ENCODE measurements around the gene TMEM256.
A peak's percentile ranks its signal among the peaks of the same experiment; 100 is the strongest.

The TMEM256 gene

DNA sequence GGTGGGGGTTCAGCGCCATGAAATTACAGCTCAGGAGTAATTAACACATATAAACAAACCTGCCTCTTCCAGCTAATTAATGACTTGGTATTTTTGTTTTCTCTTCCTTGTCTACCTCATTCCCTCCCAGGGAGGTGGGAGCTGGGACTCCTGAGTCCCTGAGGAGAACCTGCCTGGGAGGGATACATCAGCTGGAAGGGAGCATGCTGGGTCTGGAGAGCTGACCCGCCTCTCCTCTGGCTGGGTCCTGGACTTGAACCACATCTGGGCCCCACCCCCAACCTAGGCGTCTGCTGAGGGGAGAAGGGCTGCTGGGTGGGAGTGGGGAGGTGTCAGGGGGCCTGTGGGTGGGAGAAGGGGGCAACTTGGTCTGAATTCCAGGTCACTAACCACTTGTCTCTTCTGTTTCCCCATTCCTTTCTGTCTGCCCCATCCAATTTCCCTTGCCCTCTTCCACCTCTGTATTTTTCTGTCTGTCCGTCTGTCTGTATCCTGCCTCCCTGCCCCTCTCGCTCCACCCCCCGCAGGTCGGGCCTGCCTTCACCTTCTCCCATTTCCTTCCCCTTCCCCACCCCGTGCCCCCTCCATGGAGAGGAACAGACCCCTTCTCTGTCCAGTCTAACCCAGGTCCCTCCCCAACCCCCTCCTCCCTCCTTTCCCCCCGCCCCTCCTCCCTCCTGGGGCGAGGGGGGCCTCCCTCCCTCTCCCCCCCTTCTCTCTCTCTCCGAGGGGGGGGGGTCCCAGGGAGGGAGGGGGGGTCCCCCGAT lies 3.8 kb upstream of the TMEM256 start, which contains the start of gene NLGN2:
Gene NLGN2, plus strand, starts transcription at position 361 of the 767 bp plus-strand sequence. CDS start 411 bp downstream, outside the sequence.
- DNase-seq, result no peak

DNA sequence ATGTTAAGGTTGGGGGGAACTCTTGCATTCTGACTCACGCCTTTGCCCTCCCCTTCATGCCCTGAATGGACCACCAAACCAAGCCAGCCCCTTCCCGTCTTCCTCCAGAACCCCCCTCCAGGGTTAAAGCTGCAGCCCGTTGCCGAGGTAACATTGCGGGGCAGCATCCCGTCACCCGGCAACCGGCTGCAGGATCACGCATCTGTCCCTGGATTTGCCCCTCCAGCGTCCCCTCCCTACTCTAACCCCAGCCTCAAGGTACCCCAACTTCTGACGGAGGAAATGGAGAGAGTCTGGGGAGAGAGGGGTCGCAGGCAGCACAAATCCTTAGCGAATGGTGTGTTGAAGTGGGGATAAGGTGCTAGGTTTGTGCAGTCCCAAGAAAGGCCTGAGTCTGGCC lies 3.2 kb upstream of the TMEM256 start:
- DNase-seq, result no peak

DNA sequence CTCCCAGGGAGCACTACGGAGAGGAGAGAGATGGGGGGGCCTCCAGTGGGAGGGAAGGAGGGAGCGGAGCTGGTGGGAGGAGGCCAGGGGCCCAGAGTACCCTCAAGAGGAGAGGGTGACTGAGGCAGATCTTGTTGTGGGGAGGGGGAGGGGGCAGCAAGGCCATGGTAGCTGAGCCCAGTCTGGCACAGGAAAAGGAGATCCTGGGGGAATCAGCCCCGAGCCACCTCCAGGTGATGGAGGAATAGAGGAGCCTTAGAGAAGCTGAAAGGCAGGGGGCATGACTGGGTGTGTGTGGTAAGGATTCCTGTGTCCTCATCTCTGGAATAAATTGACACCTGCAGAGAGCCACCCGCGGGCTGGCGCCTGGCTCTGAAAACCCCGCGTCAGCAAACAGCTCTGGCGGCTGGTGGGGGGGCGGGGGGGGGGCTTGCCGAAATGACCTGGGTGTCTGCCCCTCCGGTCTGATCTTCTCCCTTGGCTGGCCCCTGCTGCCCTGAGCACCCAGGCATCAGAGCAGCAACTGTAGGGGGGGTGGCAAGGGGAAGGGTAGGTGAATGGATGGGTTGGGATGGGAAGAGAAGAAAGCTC lies 2.4 kb upstream of the TMEM256 start:
- DNase-seq, result no peak

DNA sequence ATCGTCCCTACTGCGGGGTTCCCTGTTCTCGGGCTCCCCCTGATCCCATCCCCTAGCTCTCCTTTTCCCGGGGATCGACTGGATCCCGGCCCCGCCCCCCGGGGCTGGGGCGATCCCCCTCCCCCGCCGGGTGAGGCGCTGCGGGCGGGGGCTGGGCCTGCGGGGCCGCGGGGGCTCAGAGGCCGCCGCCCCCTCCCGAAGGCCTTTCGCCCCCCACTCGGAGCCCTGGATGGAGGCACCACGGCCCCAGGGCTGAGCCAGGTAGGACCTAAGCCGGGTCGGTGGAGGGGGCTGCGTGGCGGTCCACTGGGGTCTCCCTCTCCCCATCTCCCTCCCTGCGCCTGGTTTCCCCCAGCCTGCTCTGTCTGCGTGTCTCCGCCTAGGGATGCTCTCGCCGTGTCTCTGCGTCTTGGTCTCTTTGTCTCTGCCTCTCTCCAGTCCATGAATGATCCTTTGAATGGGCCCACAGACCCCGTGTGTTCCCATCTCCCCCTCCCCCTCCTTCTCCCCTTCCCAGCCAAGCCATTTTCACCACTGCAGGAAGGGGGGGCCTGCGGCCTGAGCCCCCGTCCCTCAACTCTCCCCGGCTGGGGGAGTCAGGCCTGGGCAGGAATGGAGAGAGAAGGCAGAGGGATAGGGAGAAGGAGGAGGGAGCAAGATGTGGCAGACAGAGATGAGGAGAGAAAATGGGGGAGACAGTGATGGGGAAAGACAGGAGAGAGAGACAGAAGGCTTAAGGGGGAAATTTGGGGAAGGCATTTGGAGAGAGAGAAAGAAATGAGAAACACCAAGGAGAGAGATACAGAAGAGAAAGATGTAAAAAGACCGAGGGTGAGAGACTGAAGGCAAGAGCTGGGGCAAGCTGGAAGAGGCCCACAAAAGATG lies 1.7 kb upstream of the TMEM256 start:
- DNase-seq, result peak; percentile 15

DNA sequence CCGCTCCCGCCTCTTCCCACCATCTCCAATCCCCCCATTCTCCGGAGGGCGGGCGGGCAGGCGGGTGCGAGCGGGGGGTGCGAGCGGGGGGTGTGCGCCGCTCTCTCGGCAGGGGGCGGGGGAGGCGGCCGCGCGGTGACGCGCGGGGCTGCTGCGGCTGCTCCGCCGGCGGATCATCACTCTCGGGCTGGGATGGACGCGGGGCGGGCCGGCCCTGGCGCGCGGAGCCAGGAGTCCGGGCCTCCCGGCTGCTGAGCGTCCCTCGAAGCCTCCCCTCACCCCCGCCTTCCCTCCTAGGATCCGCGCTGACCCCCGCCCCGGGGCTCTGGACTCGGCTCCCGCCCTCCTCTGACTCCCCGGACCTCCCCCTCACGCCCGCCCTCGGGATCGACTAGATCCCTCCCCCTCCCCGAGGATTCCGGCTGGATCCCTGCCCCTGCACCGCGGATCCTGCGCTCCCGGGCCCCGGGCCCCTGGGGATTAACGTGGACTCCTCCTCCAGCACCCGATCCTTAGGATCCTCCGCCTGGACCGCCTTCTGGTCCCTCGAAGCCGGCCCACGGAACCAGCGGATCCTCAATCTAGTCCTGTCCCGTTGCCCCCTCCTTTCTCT lies 946 bp upstream of the TMEM256 start:
- DNase-seq, result peak; percentile 24

DNA sequence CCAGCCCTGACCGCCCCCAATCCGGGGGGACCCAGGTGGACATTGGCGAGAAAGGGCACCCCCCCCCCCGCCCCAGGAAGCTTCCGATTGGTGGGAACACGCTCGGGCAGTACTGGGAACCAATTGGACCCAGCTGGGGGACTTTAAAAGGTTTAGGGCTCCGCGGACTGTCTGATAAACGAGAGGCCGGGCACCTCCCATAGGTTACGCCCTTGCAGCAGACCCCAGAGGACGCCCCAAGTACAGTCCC lies 245 bp downstream of the TMEM256 start:
- no peak for DNase-seq

DNA sequence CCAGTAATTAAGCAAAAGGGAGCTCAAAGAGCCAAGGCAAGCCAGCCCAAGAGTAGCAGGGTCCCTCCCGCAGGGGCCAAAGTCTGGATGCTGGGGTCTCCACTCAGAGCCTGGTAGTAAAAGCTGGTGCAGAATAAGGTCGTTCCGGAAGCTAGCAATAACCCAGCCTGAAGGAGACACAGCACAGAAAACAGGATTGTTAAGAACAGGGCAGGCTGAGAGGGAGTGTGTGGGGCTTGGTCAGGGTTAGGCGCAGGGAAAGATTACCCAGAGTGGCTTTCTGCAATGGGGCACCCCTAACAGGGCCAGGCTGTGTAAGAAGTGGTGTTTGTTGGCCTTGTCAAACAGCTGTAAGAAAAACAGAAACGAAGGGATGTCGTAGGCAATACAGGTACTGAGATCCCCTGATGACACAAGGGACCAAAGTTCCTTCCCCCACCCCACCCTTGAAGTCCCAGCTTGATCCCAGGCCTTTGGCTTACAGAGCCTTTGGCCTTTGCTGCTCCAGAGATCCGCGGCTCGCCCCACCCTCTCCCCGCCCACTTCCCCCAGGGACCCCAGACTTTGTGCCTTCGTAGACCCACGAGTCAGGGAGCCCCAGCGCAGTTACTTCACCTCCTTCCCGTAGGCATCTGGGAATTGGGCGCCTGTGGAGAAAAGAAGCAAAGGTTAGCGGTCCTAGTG lies 712 bp downstream of the TMEM256 start:
- peak; percentile 12 for DNase-seq

DNA sequence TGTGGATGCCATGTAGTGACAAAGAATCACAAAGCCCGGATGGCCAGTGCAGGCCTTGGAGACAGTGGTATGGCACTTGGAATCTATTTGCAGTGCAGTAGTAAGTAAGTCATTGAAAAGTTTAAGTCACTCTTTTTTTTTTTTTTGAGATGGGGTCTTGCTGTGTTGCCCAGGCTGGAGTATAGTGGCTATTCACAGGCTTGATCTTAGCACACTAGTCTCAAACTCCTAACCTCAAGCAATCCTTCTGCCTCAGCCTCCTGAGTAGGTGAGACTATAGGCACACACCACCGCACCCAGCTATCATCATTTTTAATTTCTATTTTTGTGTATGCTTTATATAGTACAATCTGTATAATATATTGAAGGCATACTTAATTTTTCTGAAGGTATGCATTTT lies 5.3 kb downstream of the TMEM256 start:
- DNase-seq, result no peak

DNA sequence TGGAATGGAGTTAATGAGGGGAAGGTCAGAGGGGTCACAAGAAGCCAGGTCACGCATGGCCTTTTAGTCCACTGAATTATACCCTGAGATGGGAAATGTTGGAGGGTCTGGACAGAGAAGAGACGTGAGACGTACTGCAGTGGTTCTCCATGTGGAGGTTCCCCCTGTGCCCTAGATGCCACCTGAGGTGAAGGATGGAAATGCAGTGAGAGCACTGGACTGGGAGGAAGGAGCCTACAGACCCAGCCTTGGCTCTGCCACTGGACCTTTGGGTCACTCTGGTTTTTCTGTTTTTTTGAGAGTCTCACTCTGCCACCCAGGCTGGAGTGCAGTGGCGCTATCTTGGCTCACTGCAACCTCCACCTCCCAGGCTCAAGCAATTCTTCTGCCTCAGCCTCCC lies 7.8 kb downstream of the TMEM256 start:
- no peak for DNase-seq

DNA sequence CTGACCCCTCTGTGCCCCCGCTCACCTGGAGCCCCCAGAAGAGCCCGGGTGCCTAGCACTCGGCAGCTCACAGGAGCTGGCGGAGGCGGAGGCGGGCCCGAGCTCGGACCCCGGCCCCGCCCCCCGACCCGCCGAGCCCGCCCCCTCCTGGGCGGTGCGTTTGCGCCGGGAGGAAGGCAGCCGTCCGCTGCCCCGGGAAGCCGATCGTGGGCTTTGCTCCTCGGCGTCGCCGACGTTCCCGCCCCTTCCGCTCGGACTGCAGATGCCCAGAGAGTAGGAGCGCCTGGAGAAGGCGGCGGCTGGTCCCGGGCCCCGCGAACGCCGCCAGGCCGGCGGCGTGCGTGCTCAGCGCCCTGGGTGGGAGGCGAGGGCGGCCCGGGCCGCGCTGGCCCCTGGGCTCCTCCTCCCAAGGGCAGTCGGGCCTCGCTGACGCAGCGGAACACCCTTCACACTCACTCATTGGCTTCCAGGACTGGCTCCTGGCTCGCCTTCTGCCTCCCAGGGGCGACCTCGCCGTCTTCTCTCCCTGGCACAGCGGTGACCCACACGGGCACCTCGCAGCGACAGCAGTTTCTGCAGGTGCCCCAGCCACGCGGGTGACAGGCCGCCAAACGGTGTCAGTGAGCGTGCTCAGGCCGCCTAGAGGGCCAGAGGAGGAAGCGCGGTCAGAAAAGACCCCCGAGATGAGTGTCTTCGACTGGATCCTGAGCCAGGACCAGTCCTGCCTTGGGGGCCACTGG lies 9.3 kb downstream of the TMEM256 start, which contains the start of gene PLSCR3:
Gene PLSCR3, minus strand, starts transcription at position 74 of the 740 bp plus-strand sequence. CDS start 415 bp downstream, outside the sequence.
- peak; percentile 84 for DNase-seq

DNA sequence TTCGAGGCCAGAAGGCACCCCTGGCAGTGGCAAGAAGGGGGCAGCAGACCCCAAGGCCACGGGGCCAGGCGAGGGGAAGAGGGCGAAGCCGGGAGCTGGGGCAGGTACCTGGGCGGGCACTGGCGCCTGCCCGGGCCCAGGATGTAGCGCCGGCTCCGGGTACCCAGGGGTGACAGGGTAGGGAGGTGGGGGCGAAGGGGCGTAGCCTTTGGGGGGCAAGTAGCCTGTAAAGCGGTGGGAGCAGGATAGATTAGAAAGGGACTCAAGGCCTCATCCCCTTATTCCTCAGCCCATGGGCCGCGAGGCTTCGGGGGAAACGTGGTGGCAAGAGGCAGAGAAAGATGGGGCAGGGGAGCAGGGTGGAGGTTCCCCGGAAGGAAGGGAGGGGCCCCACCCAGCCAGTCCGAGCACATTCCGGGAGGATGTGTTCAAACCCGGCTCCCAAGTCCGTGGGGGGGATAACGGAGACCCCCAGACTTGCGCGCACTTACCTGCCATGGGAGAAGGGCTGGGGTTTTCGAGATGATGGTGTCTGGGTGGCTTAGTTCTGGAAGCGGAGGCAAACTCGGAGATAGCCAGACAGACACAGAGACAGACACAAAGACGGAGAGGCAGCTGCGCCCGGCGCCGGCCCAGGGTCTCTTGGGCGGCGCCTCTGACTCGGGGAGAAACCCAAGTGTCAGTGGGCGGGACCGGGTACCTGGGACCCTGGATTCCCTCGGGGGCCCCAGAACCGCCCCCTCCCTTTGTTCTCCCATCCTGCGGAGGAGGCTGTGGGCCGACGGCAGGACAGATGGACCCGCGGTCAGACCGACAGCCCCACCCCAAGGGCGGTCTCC lies 10.1 kb downstream of the TMEM256 start:
- DNase-seq, result peak; percentile 17

DNA sequence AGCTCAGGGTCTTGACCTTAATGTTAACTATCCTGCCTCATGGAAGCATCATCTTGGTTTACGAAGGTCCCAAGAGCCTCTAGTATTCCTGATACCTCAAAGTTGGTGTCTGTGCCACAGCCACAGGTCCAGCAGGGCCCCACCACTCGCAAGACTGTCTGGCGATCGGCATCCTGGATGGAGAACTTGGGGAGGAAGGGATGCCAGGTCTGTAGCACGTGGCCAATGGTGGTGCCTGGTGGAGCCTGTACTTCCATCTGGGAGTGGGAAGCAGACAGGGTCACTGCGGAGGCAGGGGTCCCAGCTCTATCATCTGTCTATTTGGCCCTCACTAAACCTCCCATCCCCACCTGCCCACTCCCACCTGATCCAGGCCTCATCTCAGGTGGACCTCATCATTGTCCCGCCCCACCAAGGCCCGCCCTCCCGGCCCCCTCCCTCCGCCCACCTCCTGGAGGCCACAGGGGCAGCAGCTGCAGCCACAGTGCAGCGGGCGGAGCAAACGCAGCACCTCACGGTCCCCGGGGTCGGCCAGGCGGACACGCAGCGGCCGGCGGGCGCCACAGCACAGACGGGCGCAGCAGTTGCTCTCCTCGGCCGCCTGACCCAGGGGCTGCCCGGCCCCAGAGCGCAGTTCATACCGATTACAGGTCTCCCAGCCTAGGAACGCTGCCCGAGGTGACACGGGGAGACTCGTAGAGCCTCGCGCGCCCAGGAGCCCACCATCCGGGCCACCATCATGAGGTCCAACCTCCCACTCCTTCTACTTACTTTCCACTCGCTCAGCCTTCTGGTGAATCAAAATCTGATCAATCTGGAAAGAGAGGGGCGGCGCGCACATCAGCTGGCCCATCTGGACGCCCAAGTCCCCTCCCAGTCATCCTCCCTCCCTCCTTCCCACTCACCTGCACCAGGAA lies 10.9 kb downstream of the TMEM256 start:
- DNase-seq, result no peak

DNA sequence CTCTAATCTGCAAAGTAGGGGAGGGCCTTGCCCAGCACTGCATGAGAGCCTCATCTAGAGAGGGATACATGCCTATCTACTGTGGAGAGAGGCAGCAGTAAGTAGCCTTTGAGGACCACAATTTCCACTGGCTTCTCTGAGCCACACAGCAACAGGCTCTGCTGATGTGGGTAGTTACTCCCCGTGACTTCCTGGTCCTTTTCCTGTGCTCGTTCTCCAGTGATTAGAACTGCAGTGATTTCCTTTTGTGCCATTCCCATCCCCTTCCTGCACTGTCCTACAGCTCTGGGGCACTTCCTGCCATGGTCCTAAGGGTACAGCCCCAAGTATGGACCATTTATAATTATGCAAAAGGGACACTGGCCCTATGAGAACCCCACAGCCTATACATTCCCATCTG lies 12.6 kb downstream of the TMEM256 start:
- no peak for DNase-seq

DNA sequence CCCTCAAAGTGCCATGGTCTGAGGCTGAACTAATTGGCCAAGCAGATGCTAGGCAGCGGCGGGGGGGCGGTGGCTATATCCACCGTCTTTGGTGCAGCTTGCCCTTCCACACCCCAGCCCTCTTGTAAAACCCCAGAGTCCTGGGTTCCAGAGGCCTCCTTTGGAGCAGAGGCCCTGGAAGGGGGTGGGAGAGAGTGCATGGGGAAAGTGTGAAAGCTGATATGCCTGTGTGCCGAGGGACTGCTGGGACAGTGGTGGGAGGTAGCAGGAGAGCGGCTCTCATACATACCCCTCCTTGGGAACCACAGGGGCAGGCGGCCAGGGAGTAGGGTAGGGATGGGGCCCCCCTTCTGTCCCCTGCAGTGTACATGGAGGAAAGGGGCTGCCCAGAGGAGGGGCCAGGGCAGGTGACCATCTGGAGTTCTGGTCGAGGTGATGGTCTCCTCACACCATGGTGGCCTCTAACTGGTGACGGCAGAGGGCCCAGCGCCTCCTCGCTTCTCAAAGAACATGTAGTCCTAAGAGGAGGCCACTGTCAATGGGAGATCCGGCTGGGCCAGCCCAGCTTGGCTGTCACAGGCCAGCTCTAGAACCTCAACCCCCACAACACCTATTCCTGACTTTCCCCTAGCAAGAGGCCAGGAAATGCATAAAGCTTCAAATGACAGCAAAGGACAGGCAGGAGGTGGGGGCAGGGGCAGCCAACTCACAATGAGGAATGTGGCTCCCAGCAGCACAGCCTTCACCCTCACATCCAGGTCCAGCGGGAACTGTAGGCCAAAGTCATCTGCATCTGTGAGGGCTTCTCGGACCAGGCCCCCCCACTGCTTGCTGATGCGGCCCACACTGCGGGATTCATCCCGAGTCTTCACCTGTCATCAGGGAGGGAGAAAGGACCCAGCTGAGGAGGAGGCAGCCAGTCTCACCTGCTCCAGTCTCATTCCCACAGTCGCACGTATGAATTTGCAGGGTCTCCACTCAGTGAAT lies 13.7 kb downstream of the TMEM256 start:
- no peak for DNase-seq

DNA sequence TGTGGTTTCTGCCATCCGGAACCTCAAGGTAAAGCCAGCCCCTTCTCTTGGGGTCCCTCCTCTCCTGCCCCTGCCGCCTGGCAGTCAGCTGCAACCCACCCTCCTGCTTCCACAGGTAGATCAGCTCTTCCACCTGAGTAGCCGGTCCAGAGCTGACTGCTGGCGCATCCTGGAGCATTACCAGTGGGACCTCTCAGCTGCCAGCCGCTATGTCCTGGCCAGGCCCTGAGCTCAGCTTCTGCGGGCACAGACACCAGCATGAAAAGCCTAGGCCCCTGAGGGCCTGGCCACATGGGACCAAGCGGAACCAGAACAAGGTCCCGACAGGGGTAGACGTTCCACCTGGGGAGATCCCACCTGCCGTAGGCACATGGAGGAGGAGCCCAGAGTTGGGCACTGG lies 15.0 kb downstream of the TMEM256 start:
- DNase-seq, result no peak

DNA sequence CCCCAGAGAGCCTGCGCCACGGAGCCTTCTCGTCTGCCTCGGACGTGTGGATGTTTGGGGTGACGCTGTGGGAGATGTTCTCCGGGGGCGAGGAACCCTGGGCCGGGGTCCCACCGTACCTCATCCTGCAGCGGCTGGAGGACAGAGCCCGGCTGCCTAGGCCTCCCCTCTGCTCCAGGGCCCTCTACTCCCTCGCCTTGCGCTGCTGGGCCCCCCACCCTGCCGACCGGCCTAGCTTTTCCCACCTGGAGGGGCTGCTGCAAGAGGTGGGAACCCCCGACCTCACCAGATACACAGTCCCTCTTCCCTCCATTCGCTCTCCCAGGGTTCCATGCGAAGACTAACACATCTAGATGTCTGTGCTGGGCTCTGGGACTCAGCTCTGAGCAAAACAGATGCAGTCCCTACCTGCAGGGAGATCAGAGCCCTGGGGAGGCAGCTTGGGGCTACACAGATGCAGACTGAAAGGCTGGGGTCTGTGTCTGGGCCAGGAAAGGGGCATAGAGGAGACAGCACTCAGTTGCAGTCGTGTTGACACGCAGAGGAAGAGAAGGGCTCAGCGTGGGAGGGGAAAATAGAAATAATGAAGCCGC lies 19.3 kb downstream of the TMEM256 start:
- no peak for DNase-seq

DNA sequence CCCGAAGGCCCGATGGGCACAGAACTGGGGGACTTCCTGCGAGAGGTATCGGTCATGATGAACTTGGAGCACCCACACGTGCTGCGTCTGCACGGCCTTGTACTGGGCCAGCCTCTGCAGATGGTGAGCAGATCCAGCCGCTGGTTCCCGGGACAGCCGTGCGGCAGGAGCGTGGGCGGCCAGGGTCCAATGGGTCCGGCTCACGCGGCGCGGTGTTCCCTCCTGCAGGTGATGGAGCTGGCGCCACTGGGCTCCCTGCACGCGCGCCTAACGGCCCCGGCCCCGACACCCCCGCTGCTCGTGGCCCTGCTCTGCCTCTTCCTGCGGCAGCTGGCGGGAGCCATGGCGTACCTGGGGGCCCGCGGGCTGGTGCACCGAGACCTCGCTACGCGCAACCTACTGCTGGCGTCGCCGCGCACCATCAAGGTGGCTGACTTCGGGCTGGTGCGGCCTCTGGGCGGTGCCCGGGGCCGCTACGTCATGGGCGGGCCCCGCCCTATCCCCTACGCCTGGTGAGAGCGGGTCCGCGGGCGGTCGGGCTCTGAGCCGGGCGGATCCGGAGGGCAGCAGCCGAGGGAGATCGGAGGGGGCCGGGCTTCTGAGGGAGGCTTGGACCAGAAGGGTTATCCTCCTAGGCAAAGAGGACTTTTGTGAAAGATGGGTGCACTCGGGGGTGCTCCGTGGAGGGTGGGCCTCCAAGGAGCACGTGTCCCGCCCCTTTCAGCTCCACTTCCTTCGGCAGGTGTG lies 20.0 kb downstream of the TMEM256 start:
- DNase-seq, result peak; percentile 30
